ENCODE data around the gene MIEF1.
"Not testable (repeated sequence)": the region's sequence is repeated elsewhere in the genome, so short reads cannot be mapped to it uniquely, and the experiment has no call there.

Gene MIEF1

GRCh38 chr22:39517470-39517869, 15.4 kb downstream of the MIEF1 start:
- DNase-seq: no peak

- no peak for DNase-seq
These were observed 16.2 kb downstream of the MIEF1 start for GRCh38 chr22:39518144-39518786.

- no peak for DNase-seq
These were observed 17.0 kb downstream of the MIEF1 start for GRCh38 chr22:39518996-39519680.

GRCh38 chr22:39519681-39520225, 17.7 kb downstream of the MIEF1 start:
- DNase-seq: peak; percentile 98

- peak; percentile 97 for DNase-seq
These were observed 18.4 kb downstream of the MIEF1 start, which contains the start of gene ATF4 for GRCh38 chr22:39520226-39521105. ATF4 (plus strand) TSS chr22:39520562; CDS start chr22:39521446, 884 bp downstream.

- DNase-seq: not testable (repeated sequence)
These were observed 19.2 kb downstream of the MIEF1 start for GRCh38 chr22:39521106-39521885.

GRCh38 chr22:39522091-39522490, 20.0 kb downstream of the MIEF1 start:
- not testable (repeated sequence) for DNase-seq

- no peak for DNase-seq
These were observed 20.6 kb downstream of the MIEF1 start for GRCh38 chr22:39522567-39523300.

GRCh38 chr22:39524089-39524752, 22.1 kb downstream of the MIEF1 start:
- DNase-seq: no peak

- DNase-seq: no peak
These were observed 22.9 kb downstream of the MIEF1 start for GRCh38 chr22:39524753-39525657.

GRCh38 chr22:39525658-39525975, 23.5 kb downstream of the MIEF1 start:
- no peak for DNase-seq

GRCh38 chr22:39526736-39527171, 24.7 kb downstream of the MIEF1 start:
- DNase-seq: peak; percentile 75

- no peak for DNase-seq
These were observed 25.4 kb downstream of the MIEF1 start for GRCh38 chr22:39527481-39527961.

- no peak for DNase-seq
These were observed 26.1 kb downstream of the MIEF1 start for GRCh38 chr22:39528080-39528661.

- peak; percentile 97 for DNase-seq
These were observed 26.8 kb downstream of the MIEF1 start for GRCh38 chr22:39528681-39529486.

- DNase-seq: no peak
These were observed 27.4 kb downstream of the MIEF1 start for GRCh38 chr22:39529487-39529851.

- DNase-seq: no peak
These were observed 28.0 kb downstream of the MIEF1 start for GRCh38 chr22:39530116-39530515.

- DNase-seq: no peak
These were observed 28.7 kb downstream of the MIEF1 start for GRCh38 chr22:39530692-39531331.
